Ishikawa (cell line): ENCODE measurements around the gene CDC20B.

Source experiments
- CEBPB ChIP-seq: IDR thresholded peaks from 2 replicates; pipeline ENCODE4 v1.6.1; 2012
- CREB1 ChIP-seq: IDR thresholded peaks from 2 replicates; pipeline ENCODE4 v1.6.1; 2012; ENCODE audit warnings: low read depth
- EGR1 ChIP-seq: IDR thresholded peaks from 2 replicates; pipeline ENCODE4 v1.6.1; 2012
- EP300 ChIP-seq: IDR thresholded peaks from 2 replicates; pipeline ENCODE4 v1.6.1; 2012; ENCODE audit warnings: borderline replicate concordance
- FOXM1 ChIP-seq: IDR thresholded peaks from 2 replicates; pipeline ENCODE4 v1.6.1; 2012; ENCODE audit warnings: low read depth, borderline replicate concordance
- MAX ChIP-seq: IDR thresholded peaks from 2 replicates; pipeline ENCODE4 v1.6.1; 2012
- NFIC ChIP-seq: IDR thresholded peaks from 2 replicates; pipeline ENCODE4 v1.6.1; 2012
- RAD21 ChIP-seq: IDR thresholded peaks from 2 replicates; pipeline ENCODE4 v1.6.1; 2012; ENCODE audit warnings: low read depth
- TAF1 ChIP-seq: IDR thresholded peaks from 2 replicates; pipeline ENCODE4 v1.6.1; 2012; ENCODE audit warnings: low read depth, mild to moderate bottlenecking
- TCF12 ChIP-seq: IDR thresholded peaks from 2 replicates; pipeline ENCODE4 v1.6.1; 2012; ENCODE audit warnings: low read depth
- TEAD4 ChIP-seq: IDR thresholded peaks from 2 replicates; pipeline ENCODE4 v1.6.1; 2012
- USF1 ChIP-seq: IDR thresholded peaks from 2 replicates; pipeline ENCODE4 v1.6.1; 2012
- YY1 ChIP-seq: IDR thresholded peaks from 2 replicates; pipeline ENCODE4 v1.6.1; 2012; ENCODE audit warnings: low read depth
- ZBTB7A ChIP-seq: IDR thresholded peaks from 2 replicates; pipeline ENCODE4 v1.6.1; 2012; ENCODE audit warnings: low read depth
- TF ChIP-seq, protein P1 (sequence below): IDR thresholded peaks from 2 replicates; pipeline ENCODE4 v1.6.1; 2012; ENCODE audit warnings: low read depth, mild to moderate bottlenecking

The CDC20B gene

DNA sequence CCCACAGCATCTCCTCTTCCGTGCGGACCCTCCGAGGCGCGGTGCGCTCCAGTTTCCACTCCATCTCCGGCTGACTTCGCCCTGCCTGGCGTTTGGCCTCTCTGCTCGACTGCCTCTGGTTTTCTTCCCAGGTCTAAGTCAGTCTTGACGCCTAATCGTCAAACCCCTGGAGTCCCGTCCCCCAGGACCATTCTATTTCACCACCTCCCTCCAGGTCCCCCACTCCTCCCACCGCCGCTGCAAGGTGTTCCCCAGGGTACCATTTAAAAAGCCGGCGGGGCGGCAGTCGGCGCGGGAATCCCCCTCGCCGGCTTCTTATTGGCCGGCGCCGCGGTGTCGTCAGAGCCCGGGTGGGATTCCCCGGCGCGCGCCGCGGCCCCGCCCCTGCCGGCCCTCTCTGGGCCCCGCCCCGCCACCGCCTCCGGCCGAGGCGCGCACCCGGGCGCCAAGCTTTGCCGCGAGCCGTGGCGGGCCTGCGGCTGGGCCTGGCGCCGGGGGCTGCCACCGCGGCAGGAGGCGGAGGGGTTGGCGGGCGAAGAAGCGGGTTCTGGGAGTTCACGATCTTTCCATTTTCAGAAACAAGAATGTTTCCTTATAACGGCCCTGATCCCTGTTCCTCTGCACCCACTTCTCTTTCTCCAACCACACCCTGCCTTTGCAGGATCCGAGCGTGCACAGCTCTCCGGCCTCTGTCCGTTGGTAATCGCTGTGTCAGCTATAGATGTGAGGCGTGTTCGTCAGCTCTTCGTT, at the start of gene CDC20B:
Gene CDC20B, minus strand, starts transcription at position 241 of the 750 bp plus-strand sequence. Its CDS starts 177 bp downstream, at position 64.
- TF ChIP-seq USF1 (no peak), CEBPB (no peak), CREB1 (peak; percentile 22; the same call in 1 of the 2 replicates), MAX (peak; percentile 49), ZBTB7A (no peak), EP300 (no peak), TAF1 (0 out of 2 replicates have a peak, but pooled peaks have one; percentile 20)

- TF ChIP-seq TEAD4, result no peak
- TF ChIP-seq YY1, result no peak
- no peak for TF ChIP-seq ZBTB7A
- TF ChIP-seq CEBPB, result no peak
- TF ChIP-seq NFIC, result no peak
- no peak for TF ChIP-seq EP300
- TF ChIP-seq, protein P1, sequence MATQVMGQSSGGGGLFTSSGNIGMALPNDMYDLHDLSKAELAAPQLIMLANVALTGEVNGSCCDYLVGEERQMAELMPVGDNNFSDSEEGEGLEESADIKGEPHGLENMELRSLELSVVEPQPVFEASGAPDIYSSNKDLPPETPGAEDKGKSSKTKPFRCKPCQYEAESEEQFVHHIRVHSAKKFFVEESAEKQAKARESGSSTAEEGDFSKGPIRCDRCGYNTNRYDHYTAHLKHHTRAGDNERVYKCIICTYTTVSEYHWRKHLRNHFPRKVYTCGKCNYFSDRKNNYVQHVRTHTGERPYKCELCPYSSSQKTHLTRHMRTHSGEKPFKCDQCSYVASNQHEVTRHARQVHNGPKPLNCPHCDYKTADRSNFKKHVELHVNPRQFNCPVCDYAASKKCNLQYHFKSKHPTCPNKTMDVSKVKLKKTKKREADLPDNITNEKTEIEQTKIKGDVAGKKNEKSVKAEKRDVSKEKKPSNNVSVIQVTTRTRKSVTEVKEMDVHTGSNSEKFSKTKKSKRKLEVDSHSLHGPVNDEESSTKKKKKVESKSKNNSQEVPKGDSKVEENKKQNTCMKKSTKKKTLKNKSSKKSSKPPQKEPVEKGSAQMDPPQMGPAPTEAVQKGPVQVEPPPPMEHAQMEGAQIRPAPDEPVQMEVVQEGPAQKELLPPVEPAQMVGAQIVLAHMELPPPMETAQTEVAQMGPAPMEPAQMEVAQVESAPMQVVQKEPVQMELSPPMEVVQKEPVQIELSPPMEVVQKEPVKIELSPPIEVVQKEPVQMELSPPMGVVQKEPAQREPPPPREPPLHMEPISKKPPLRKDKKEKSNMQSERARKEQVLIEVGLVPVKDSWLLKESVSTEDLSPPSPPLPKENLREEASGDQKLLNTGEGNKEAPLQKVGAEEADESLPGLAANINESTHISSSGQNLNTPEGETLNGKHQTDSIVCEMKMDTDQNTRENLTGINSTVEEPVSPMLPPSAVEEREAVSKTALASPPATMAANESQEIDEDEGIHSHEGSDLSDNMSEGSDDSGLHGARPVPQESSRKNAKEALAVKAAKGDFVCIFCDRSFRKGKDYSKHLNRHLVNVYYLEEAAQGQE, result no peak
- TF ChIP-seq EGR1, result no peak
Observed at GRCh38 chr5:55222092-55222984, 49.4 kb upstream of the CDC20B start.

DNA sequence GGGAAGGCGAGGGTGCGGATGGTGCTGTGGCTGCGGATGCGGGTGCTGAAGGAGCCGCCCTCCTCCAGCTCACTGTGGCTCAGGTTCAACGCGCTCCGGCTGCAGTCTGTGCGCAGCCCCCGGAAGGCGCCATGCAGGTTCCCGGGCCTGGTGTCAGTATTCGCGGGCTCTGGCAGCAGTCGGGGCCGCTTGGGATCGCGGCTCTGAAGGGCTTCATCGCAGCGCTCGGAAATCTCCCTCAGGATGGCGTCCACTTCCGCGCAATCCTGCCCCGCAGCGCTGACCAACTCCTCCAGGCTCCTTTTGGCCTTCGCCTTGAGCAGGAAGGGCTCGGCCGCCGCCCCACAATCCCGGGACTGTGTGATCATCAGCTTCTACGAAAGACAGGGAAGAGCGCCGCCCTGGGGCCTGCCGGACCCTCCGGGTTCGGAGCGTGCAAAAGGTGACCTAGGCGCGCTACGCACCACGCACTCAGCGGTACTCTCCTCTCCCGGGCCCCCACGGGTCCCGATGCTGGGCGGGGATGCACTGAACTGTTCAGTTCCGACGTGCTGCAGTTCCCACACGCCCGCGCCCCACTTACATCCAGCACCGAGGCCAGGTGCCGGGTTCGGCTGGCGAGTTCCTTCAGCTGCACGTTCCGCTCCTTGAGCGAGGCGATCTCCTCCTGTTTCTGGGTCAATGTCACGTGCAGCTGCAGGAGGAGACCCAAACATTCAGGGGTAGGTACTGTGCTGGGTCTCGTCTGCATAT, 47.6 kb upstream of the CDC20B start:
- TF ChIP-seq USF1, result no peak
- TF ChIP-seq EP300, result no peak
- TF ChIP-seq RAD21, result no peak
- no peak for TF ChIP-seq NFIC
- TF ChIP-seq TEAD4, result no peak
- TF ChIP-seq MAX, result no peak
- no peak for TF ChIP-seq CEBPB
- no peak for TF ChIP-seq TAF1

- TF ChIP-seq USF1 (no peak), CREB1 (no peak), FOXM1 (no peak), NFIC (no peak), EP300 (no peak), ZBTB7A (no peak), TEAD4 (no peak)
- TF ChIP-seq, protein P1, result no peak
Observed at GRCh38 chr5:55219770-55220169, 46.8 kb upstream of the CDC20B start.

DNA sequence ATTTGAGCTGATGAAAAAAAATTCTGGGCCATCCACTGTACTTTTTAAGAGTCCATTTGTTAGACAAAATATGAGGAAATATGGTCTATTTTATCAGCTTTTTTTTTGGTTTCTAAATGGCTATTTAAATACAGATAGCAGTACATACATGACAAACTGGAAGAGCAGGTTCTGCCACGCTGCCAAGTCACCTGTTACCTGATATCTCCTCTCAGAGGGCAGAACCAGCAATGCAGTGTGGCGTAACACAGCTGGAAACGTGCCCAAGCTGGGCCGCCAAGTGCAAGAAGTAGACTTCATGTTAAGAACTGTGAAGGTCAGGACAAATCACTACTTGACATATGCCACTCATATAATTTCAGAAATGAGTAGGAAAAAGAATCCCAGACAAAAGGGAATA, 46.0 kb upstream of the CDC20B start:
- peak; percentile 85 for TF ChIP-seq TEAD4
- TF ChIP-seq FOXM1, result peak; percentile 45; the same call in 1 of the 2 replicates
- peak; percentile 97 for TF ChIP-seq NFIC
- TF ChIP-seq TAF1, result no peak
- TF ChIP-seq YY1, result peak; percentile 62
- peak; percentile 68 for TF ChIP-seq USF1
- peak; percentile 89 for TF ChIP-seq TCF12
- TF ChIP-seq EP300, result peak; percentile 78; the same call in 1 of the 2 replicates
- no peak for TF ChIP-seq EGR1
- no peak for TF ChIP-seq ZBTB7A
- TF ChIP-seq CREB1, result no peak
- peak; percentile 96 for TF ChIP-seq CEBPB
- TF ChIP-seq, protein P1, result no peak
- peak; percentile 73 for TF ChIP-seq MAX
- no peak; the same call in 1 of the 2 replicates for TF ChIP-seq RAD21
